Stomach (tissue), 9 donors: Measurements from ENCODE around the gene UQCRFS1. TPM values are rescaled to one million over a fixed set of nuclear protein-coding genes. Genes with fewer than 3 reads are reported as not detected.
"Not testable (repeated sequence)": the region's sequence is repeated elsewhere in the genome, so short reads cannot be mapped to it uniquely, and the experiment has no call there.

ENCODE experiments used
- DNase-seq, 2 donors: peaks; one replicate each; pipeline versions ENCODE4 v3.0.0 to v3.0.0-alpha.2; 2013 to 2019
- H3K27ac ChIP-seq, 5 donors: fragments of 200-600 bp in 4 of 5; sonication (generic) in 4 of 5; one replicate each; pipeline ENCODE4 v1.5.1; 2013 to 2019; ENCODE audit warnings: mild to moderate bottlenecking in 1 of 5, moderate library complexity in 1 of 5
- H3K27me3 ChIP-seq, 3 donors: fragments of 200-600 bp; sonication (generic); one replicate each; pipeline ENCODE4 v1.5.1; 2017 to 2019; ENCODE audit warnings: mixed run types in 1 of 3
- H3K36me3 ChIP-seq, 4 donors: fragments of 200-600 bp; sonication (generic); 1 replicate in 3 of 4; 2 replicates in 1 of 4; pipeline ENCODE4 v1.5.1; 2016 to 2019
- H3K4me1 ChIP-seq, 4 donors: fragments of 200-600 bp; sonication (generic); one replicate each; pipeline ENCODE4 v1.5.1; 2016 to 2019
- H3K4me3 ChIP-seq, 4 donors: fragments of 200-600 bp; sonication (generic) in 3 of 4; one replicate each; pipeline ENCODE4 v1.5.1; 2016 to 2019; ENCODE audit warnings: mild to moderate bottlenecking in 1 of 4
- H3K9me3 ChIP-seq, 4 donors: fragments of 200-600 bp; sonication (generic); one replicate each; pipeline ENCODE4 v1.5.1; 2016 to 2019
- CTCF ChIP-seq, 7 experiments: fragments of 450-650 bp in 4 of 7; fragments of 200-600 bp in 3 of 7; sonication (generic) in 3 of 7; IDR thresholded peaks; one replicate each; pipeline ENCODE4 v1.5.1; 2016 to 2019; ENCODE audit warnings: antibody characterized with exemption in 7 of 7, control low read depth in 2 of 7, mild to moderate bottlenecking in 1 of 7
- EP300 ChIP-seq: sonication (generic); formaldehyde crosslinking; IDR thresholded peaks from one replicate; pipeline ENCODE4 v1.6.1; 2017; ENCODE audit warnings: antibody characterized with exemption
- POLR2A ChIP-seq, 4 donors: fragments of 450-650 bp; IDR thresholded peaks; one replicate each; pipeline ENCODE4 v1.6.1; 2016; ENCODE audit warnings: antibody characterized with exemption in 4 of 4, control low read depth in 2 of 4, mild to moderate bottlenecking in 1 of 4, moderate library complexity in 1 of 4
- POLR2AphosphoS5 ChIP-seq, 3 donors: sonication (generic); formaldehyde crosslinking; IDR thresholded peaks; one replicate each; pipeline ENCODE4 v1.6.1; 2016; ENCODE audit warnings: antibody characterized with exemption in 3 of 3
- whole genome bisulfite sequencing, 5 donors: extraction: QIAGEN DNeasy Blood & Tissue Kit in 3 of 5; methylation state at CpG; one replicate each; pipeline versions ENCODE4 v1.1.5 to v1.1.7; 2013 to 2018; 5-methylcytosine and 5-hydroxymethylcytosine counted together
- intact Hi-C: fragments of 100-400 bp; cut with DNase I; formaldehyde crosslinking; loops from one replicate; pipeline ENCODE4 v1.15.1; 2023; ENCODE audit warnings: low total_unique reads
- polyA plus RNA-seq, 3 donors: library from polyadenylated mRNA; stranded (reverse); fragments of 200-250 nt; gene quantifications; one replicate each; pipeline ENCODE4 v1.2.3, GENCODE V29; 2013
- total RNA-seq, 5 donors: library from RNA; depleted of rRNA; stranded (reverse); fragments of >200 nt; gene quantifications; one replicate each; pipeline versions ENCODE4 v1.1.0 to v1.2.3, GENCODE V29; 2014 to 2016
- donor health status: healthy with polysubstance abuse.
- donor health status: Bipolar disorder and iron deficiency.
- donor health status: healthy.

Gene UQCRFS1
- total and polyA plus RNA-seq, 8 donors: 17.0 to 84.9 (median 40.6) TPM

- no peak overlapping the region for H3K4me3 ChIP-seq
- no peaks in the 10 kb centered on the region for H3K9me3 ChIP-seq
- intact Hi-C loops: no loop called here
- H3K27me3 ChIP-seq: peaks cover 0 to 18% (median 5%) of the 10 kb centered on the region in 3 donors
- no peak for DNase-seq
- H3K4me1 ChIP-seq: peaks cover 5 to 14% (median 11%) of the 10 kb centered on the region in 4 donors
- 77 to 87% (median 82%) methylated on average over 7 of the region's 7 CpGs for WGBS, 5 donors
- no peaks in the 10 kb centered on the region for H3K36me3 ChIP-seq
- TF ChIP-seq CTCF (IDR thresholded peaks at IDR 0.05): no peak
- TF ChIP-seq POLR2A (IDR thresholded peaks at IDR 0.05): no peak
- no peak for TF ChIP-seq POLR2AphosphoS5 (IDR thresholded peaks at IDR 0.05)
- no peak for TF ChIP-seq EP300
- H3K27ac ChIP-seq: no peak overlapping the region
These were observed 2.4 kb upstream of the UQCRFS1 start for GRCh38 chr19:29215322-29215845.

- Histone ChIP-seq H3K9me3 (no peaks in the 10 kb centered on the region), H3K4me3 (no peak overlapping the region), H3K4me1 (peaks cover 5 to 22% (median 19%) of the 10 kb centered on the region in 4 donors), H3K36me3 (no peaks in the 10 kb centered on the region), H3K27me3 (peaks cover 0 to 11% (median 4%) of the 10 kb centered on the region in 3 donors), H3K27ac (no peak overlapping the region)
- no peak for DNase-seq
- 68 to 76% (median 70%) methylated on average over 2 of the region's 2 CpGs for WGBS, 5 donors
- intact Hi-C loops: no loop called here
- TF ChIP-seq CTCF (IDR thresholded peaks at IDR 0.05): no peak
- TF ChIP-seq POLR2AphosphoS5 (IDR thresholded peaks at IDR 0.05): no peak
- TF ChIP-seq POLR2A (IDR thresholded peaks at IDR 0.05): no peak
- no peak for TF ChIP-seq EP300
These were observed 1.5 kb upstream of the UQCRFS1 start for GRCh38 chr19:29214411-29214810.

- peak overlapping the region; percentile 91 to 99 (median 98) for H3K27ac ChIP-seq
- no peak for DNase-seq
- peaks cover 5 to 41% (median 27%) of the 10 kb centered on the region in 4 donors for H3K4me1 ChIP-seq
- H3K27me3 ChIP-seq: no peaks in the 10 kb centered on the region
- no peaks in the 10 kb centered on the region for H3K9me3 ChIP-seq
- intact Hi-C loops: no loop called here
- TF ChIP-seq CTCF (IDR thresholded peaks at IDR 0.05): no peak
- no peak for TF ChIP-seq EP300
- TF ChIP-seq POLR2A (IDR thresholded peaks at IDR 0.05): no peak
- no peak for TF ChIP-seq POLR2AphosphoS5 (IDR thresholded peaks at IDR 0.05)
- peaks cover 6 to 9% (median 7%) of the 10 kb centered on the region in 4 donors for H3K36me3 ChIP-seq
- peak overlapping the region; percentile 67 to 96 (median 82) for H3K4me3 ChIP-seq
- WGBS, 5 donors: 0 to 2% (median 0%) methylated on average over 7 of the region's 7 CpGs
These were observed 649 bp downstream of the UQCRFS1 start for GRCh38 chr19:29212356-29212647.

GRCh38 chr19:29211562-29212355, 1.2 kb downstream of the UQCRFS1 start:
- Histone ChIP-seq H3K9me3 (no peaks in the 10 kb centered on the region), H3K4me1 (peaks cover 5 to 42% (median 29%) of the 10 kb centered on the region in 4 donors), H3K4me3 (peak overlapping the region; percentile 67 to 96 (median 82)), H3K36me3 (peaks cover 6 to 14% (median 12%) of the 10 kb centered on the region in 4 donors), H3K27me3 (no peaks in the 10 kb centered on the region), H3K27ac (peak overlapping the region; percentile 30 to 99 (median 92))
- DNase-seq: peak in 1 of 2 donors; percentile 51
- TF ChIP-seq CTCF (IDR thresholded peaks at IDR 0.05): no peak
- TF ChIP-seq POLR2A (IDR thresholded peaks at IDR 0.05): no peak
- TF ChIP-seq EP300: no peak
- no peak for TF ChIP-seq POLR2AphosphoS5 (IDR thresholded peaks at IDR 0.05)
- intact Hi-C loops: no loop called here
- 25 to 31% (median 29%) methylated on average over 18 of the region's 18 CpGs for WGBS, 5 donors

GRCh38 chr19:29211041-29211440, 1.9 kb downstream of the UQCRFS1 start:
- intact Hi-C loops, H3K27ac ChIP-seq: not testable (repeated sequence)

GRCh38 chr19:29210502-29210901, 2.4 kb downstream of the UQCRFS1 start:
- peaks cover 5 to 54% (median 32%) of the 10 kb centered on the region in 4 donors for H3K4me1 ChIP-seq
- peaks cover 13 to 26% (median 24%) of the 10 kb centered on the region in 4 donors for H3K36me3 ChIP-seq
- DNase-seq, H3K4me3 ChIP-seq, intact Hi-C loops, H3K27me3 ChIP-seq, H3K27ac ChIP-seq, H3K9me3 ChIP-seq: not testable (repeated sequence)
- 88 to 100% (median 95%) methylated on average over 2 to 3 of the region's 3 CpGs for WGBS, 5 donors

More at GRCh38 chr19:29211041-29211440, 1.9 kb downstream of the UQCRFS1 start:
- peaks cover 5 to 49% (median 32%) of the 10 kb centered on the region in 4 donors for H3K4me1 ChIP-seq
- peaks cover 12 to 21% (median 19%) of the 10 kb centered on the region in 4 donors for H3K36me3 ChIP-seq
- not testable (repeated sequence) for H3K27me3 ChIP-seq, H3K9me3 ChIP-seq, DNase-seq
- WGBS, 5 donors: 95 to 100% (median 99%) methylated on average over 2 to 3 of the region's 3 CpGs
- H3K4me3 ChIP-seq: peak overlapping the region in 3 of 4 donors; percentile 67 to 96 (median 72)
